Fibroblast of lung (primary cell): ENCODE data around the gene TIMM44. TPM values are rescaled to one million over a fixed set of nuclear protein-coding genes. Genes with fewer than 3 reads are reported as not detected.

Experiments
- DNase-seq, 2 donors: peaks; one replicate each; pipeline versions ENCODE4 v3.0.0 to v3.0.0-alpha.2; 2010; ENCODE audit warnings: low read depth in 2 of 2
- H2AFZ ChIP-seq: 2 replicates; pipeline ENCODE4 v1.5.1; 2012; ENCODE audit warnings: low read length, control low read depth, inconsistent platforms
- H3K27ac ChIP-seq: 2 replicates; pipeline ENCODE4 v1.5.1; 2011; ENCODE audit warnings: low read length, control low read depth; ENCODE audit not compliant: insufficient read depth
- H3K27me3 ChIP-seq: 2 replicates; pipeline ENCODE4 v1.5.1; 2011; ENCODE audit warnings: mild to moderate bottlenecking, low read length; ENCODE audit not compliant: control insufficient read depth, insufficient read depth
- H3K36me3 ChIP-seq: 2 replicates; pipeline ENCODE4 v1.5.1; 2011; ENCODE audit warnings: low read length; ENCODE audit not compliant: control insufficient read depth, insufficient read depth
- H3K4me1 ChIP-seq: 2 replicates; pipeline ENCODE4 v1.5.1; 2011; ENCODE audit warnings: low read length; ENCODE audit not compliant: control insufficient read depth, insufficient read depth; ENCODE audit errors: extremely low read depth
- H3K4me2 ChIP-seq: 2 replicates; pipeline ENCODE4 v1.5.1; 2011; ENCODE audit warnings: low read length, control low read depth; ENCODE audit not compliant: insufficient read depth; ENCODE audit errors: extremely low read depth
- H3K4me3 ChIP-seq, 4 experiments: fragments of 200-600 bp in 1 of 4; sonication (generic) in 1 of 4; replicated peaks in 1 of 4; 2 replicates each; pipeline ENCODE4 v1.5.1; 2011 to 2016; ENCODE audit warnings: low read length in 4 of 4, low read depth in 3 of 4, mild to moderate bottlenecking in 3 of 4, control low read depth in 2 of 4, inconsistent platforms in 1 of 4, mixed read lengths in 1 of 4; ENCODE audit not compliant: insufficient read depth in 1 of 4; ENCODE audit errors: control extremely low read depth in 1 of 4
- H3K79me2 ChIP-seq: 2 replicates; pipeline ENCODE4 v1.5.1; 2012; ENCODE audit warnings: mild to moderate bottlenecking, low read length, inconsistent platforms; ENCODE audit not compliant: control insufficient read depth, insufficient read depth
- H3K9ac ChIP-seq: 2 replicates; pipeline ENCODE4 v1.5.1; 2011; ENCODE audit warnings: mild to moderate bottlenecking, low read length, control low read depth; ENCODE audit not compliant: insufficient read depth
- H3K9me3 ChIP-seq: 2 replicates; pipeline ENCODE4 v1.5.1; 2012; ENCODE audit warnings: low read depth, low read length; ENCODE audit not compliant: control insufficient read depth, insufficient read depth
- H4K20me1 ChIP-seq: 2 replicates; pipeline ENCODE4 v1.5.1; 2011; ENCODE audit warnings: low read length; ENCODE audit not compliant: control insufficient read depth, insufficient read depth; ENCODE audit errors: extremely low read depth
- EZH2 ChIP-seq: IDR thresholded peaks from 2 replicates; pipeline ENCODE4 v1.5.1; 2012; ENCODE audit warnings: low read length, control low read depth, mild to moderate bottlenecking; ENCODE audit errors: missing control alignments
- polyA plus RNA-seq, 2 donors: library from polyadenylated mRNA; depleted of rRNA in 1 of 2; stranded (reverse) in 1 of 2; unstranded in 1 of 2; fragments of >200 nt; gene quantifications; 2 replicates each; pipeline ENCODE4 v1.2.1, GENCODE V29; 2011 to 2012; ENCODE audit warnings: missing spikeins in 1 of 2
- total RNA-seq: library from RNA; depleted of rRNA; stranded (reverse); fragments of >200 nt; gene quantifications from 2 replicates; pipeline ENCODE4 v1.2.1, GENCODE V29; 2014
- TF ChIP-seq, protein P1 (sequence below), 2 donors: IDR thresholded peaks in 1 of 2; conservative IDR thresholded peaks in 1 of 2; 1 replicate in 1 of 2; 2 replicates in 1 of 2; pipeline ENCODE4 v1.5.1; 2011 to 2012; ENCODE audit warnings: low read length in 2 of 2, control low read depth in 1 of 2, inconsistent platforms in 1 of 2, low read depth in 1 of 2, mild to moderate bottlenecking in 1 of 2

Gene TIMM44
- total and polyA plus RNA-seq, 2 donors (not counting 1 experiment from before 2014, with no cell fraction given), result 29.5 to 56.1 TPM

DNA sequence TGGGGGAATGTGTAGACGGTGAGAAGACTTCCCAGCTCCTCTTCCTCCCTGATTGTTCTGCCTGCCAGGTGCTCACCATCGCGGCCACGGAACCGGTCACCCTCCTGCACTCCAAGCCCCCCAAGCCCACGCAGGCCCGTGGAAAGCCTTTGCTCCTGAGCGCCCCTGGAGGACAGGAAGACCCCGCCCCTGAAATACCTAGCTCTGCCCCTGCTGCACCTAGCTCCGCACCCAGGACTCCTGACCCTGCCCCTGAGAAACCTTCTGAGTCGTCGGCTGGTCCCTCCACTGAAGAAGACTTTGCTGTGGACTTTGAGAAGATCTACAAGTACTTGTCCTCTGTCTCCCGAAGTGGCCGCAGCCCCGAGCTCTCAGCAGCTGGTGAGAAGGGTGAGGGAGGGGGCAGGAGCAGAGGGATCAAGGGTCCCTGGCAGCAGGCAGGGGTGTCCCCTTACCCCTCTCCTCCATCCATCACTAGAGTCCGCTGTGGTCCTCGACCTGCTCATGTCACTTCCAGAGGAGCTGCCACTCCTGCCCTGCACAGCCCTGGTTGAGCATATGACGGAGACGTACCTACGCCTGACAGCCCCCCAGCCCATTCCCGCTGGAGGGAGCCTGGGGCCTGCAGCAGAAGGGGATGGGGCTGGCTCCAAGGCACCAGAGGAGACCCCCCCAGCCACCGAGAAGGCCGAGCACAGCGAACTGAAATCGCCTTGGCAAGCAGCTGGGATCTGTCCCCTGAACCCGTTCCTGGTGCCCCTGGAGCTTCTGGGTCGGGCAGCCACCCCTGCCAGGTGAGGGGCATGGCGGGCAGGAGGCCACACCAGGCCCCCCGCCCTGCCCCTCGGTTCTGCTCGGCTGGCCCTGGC is 21.3 kb downstream of the TIMM44 start:
- DNase-seq, result no peak
- no peak overlapping the region for H3K9ac ChIP-seq
- H3K4me3 ChIP-seq, result peak overlapping the region in 1 of 4 experiments; percentile 68

GRCh38 chr19:7921302-7921966 is 22.0 kb downstream of the TIMM44 start:
- TF ChIP-seq, protein P1, sequence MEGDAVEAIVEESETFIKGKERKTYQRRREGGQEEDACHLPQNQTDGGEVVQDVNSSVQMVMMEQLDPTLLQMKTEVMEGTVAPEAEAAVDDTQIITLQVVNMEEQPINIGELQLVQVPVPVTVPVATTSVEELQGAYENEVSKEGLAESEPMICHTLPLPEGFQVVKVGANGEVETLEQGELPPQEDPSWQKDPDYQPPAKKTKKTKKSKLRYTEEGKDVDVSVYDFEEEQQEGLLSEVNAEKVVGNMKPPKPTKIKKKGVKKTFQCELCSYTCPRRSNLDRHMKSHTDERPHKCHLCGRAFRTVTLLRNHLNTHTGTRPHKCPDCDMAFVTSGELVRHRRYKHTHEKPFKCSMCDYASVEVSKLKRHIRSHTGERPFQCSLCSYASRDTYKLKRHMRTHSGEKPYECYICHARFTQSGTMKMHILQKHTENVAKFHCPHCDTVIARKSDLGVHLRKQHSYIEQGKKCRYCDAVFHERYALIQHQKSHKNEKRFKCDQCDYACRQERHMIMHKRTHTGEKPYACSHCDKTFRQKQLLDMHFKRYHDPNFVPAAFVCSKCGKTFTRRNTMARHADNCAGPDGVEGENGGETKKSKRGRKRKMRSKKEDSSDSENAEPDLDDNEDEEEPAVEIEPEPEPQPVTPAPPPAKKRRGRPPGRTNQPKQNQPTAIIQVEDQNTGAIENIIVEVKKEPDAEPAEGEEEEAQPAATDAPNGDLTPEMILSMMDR (conservative IDR thresholded peaks at IDR 0.05 in 1 of 2, IDR thresholded peaks at IDR 0.05 in 1 of 2; ENCODE audit: low read depth in 1 of 2, low read length in 2 of 2), result no peak
- no peak for TF ChIP-seq EZH2
- peak overlapping the region; percentile 92 for H3K4me2 ChIP-seq
- no peaks in the 10 kb centered on the region for H3K9me3 ChIP-seq

More for the DNA sequence above, 21.3 kb downstream of the TIMM44 start:
- peak overlapping the region; percentile 92 for H3K4me2 ChIP-seq
- H3K4me1 ChIP-seq, result peaks cover 20% of the 10 kb centered on the region
- H3K27ac ChIP-seq, result no peak overlapping the region
- H3K27me3 ChIP-seq, result no peaks in the 10 kb centered on the region
- peaks cover 3% of the 10 kb centered on the region for H3K79me2 ChIP-seq
- no peaks in the 10 kb centered on the region for H3K9me3 ChIP-seq
- H2AFZ ChIP-seq, result no peak overlapping the region
- no peak for TF ChIP-seq EZH2
- TF ChIP-seq, protein P1 (conservative IDR thresholded peaks at IDR 0.05 in 1 of 2, IDR thresholded peaks at IDR 0.05 in 1 of 2; ENCODE audit: low read depth in 1 of 2, low read length in 2 of 2), result no peak
- H3K36me3 ChIP-seq, result peaks cover 9% of the 10 kb centered on the region
- H4K20me1 ChIP-seq, result no peaks in the 10 kb centered on the region

More at GRCh38 chr19:7921302-7921966, 22.0 kb downstream of the TIMM44 start:
- no peak for DNase-seq
- Histone ChIP-seq H3K79me2 (peaks cover 3% of the 10 kb centered on the region), H3K4me3 (peak overlapping the region; percentile 52 to 68 (median 60)), H3K9ac (peak overlapping the region; percentile 58), H2AFZ (no peak overlapping the region), H3K27ac (peak overlapping the region; percentile 78), H3K36me3 (peaks cover 9% of the 10 kb centered on the region), H3K27me3 (no peaks in the 10 kb centered on the region), H4K20me1 (no peaks in the 10 kb centered on the region), H3K4me1 (peaks cover 21% of the 10 kb centered on the region)
